HG02588 (cell line): ENCODE data around the gene AHCYL2.
A peak's percentile ranks its signal among the peaks of the same experiment; 100 is the strongest.
"Not testable (repeated sequence)": the region's sequence is repeated elsewhere in the genome, so short reads cannot be mapped to it uniquely, and the experiment has no call there.

ENCODE experiments used
- ATAC-seq: cut with Tn5 transposase; IDR thresholded peaks from one replicate; pipeline ENCODE4 v1.9.1; 2021; ENCODE audit warnings: mild to moderate bottlenecking, moderate library complexity; ENCODE audit not compliant: unreplicated experiment

AHCYL2 gene

DNA sequence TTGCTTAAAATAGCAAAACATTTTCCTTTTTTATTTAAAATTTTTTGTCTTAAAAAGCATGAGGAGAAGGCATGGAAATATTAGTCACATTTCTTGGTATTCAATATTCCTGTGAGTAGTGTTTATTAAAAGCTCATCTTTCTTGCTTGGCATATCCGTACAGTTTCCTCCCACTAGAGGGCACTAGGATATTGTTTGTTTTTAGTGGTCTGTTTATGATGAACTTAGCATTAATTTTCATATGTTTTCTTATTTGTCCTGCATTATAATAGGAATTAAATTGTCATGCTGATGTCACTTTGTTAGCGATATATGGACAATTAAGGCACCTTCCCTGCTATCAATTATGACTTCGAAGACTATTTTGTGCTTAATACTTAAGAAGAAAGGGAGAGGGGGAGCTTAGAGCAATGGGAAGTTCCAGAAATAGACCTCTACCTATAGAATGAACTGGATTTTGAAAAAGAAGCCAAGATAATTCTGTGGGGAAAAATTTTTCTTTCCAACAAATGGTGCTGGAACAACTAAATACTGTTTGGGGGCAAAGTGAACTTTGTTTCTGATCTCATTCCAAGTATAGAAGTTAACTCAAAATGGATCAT, 118.4 kb downstream of the AHCYL2 start:
- ATAC-seq = no peak

DNA sequence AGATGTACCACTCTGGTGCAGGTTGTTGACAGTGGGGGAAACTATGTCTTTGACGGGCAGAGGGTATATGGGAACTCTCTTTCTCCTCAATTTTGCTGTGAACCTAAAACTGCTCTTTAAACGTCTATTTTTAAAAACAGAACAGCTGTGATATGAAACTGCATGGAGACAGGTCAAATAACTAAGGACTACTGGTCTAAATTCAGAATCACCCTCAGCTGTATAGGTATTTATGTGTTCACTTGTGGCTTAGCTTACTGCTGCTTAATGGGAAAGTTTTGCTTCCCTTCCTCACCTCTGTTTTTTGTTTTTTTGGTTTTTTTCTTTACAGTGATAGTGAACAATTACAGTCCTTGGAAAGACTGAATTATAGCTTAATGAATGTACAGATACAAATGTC, 122.5 kb downstream of the AHCYL2 start:
- no peak for ATAC-seq

DNA sequence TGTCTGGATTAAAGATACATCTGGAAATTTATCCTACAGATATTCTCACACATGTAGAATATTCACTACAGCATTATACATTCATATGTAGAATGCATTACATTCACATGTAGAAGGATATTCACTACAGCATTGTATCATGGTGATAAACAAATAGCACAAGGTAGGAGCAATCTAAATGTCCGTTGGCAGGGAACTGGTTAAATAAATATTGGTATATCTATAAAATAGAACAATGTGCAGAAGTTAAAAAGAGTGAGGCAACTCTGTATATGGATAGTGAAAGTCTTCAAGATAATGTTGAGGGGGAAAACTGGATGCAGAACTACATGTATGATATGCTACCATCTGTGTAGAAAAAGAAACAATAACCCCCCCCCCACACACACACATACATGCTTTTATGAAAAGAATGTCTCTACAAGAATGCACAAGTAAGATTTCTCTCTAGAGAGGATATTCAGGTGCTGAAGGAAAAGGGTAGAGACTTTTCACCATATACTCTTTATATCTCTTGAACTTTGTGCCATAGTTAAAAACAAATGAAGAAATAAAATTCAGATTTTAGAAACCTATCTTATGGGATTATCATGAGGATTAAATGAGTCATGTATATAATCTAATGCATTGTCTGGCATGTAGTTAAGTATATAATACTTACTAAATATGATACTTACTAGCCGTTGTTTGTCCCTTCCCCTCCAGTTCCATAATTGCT, 123.4 kb downstream of the AHCYL2 start:
- ATAC-seq = no peak

DNA sequence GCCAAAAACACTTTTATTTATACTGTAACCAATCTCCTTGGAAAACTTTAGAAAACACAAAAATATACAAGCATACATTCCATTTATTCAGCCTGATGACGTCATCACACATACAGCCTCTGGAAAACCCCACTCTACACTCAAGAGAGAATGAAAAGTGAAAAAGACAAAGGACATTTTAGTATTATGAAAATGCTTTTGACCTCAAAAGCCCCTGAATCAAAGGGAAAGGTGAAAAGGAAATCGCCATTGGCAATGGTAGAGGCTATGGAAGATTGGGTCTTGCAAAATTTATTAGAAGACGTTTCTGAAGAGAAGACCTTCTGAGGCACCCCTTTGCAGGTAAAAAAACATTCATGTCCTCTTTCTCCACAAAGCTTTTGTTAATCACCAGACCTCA, 126.5 kb downstream of the AHCYL2 start:
- ATAC-seq = no peak

DNA sequence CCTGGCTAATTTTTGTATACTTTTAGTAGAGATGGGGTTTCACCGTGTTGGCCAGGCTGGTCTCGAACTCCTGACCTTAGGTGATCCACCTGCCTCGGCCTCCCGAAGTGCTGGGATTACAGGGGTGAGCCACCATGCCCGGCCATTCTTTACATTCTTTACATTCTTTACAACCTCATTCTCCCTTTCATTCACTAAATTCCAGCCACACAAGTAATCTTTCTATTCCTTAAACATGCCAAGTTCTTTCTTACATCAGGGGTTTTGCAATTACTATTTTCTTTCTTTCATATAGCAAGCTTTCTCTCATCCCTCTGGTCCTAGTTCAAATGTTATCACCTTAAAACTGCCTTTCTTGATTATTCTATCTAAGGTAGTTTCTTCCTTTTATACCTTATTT, 128.3 kb downstream of the AHCYL2 start:
- not testable (repeated sequence) for ATAC-seq

DNA sequence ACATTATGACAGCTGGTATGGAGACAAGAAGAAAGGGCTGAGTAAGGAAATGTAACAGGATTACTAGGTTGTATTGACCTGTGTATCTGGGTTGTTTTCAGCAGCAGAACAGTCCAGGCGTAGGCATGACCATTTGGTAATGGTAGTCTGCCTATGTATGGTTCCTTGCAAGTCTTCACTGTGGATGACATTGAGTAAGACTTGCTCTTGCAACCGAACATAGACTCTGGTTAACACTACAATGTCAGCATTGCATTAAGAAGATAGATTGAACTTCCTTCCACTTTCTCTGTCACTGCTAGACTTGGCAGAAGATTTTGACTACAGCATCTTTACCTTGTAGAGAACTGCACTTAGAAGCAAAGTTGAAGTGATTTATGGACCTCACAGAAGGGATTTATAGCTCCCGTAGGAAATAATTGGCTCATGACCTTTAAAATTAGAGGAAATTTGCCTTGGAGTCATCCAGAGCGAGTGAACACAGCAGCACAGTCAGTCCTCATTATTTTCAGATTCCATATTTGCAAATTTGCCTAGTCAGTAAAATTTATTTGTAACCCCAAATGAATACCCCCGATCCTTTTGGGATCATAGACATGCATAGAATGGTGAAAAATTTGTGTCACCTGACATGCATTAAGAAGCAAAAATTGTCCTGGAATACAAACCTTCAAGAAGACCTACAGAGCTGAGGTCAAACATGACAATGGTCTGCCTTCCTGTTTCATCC, 129.8 kb downstream of the AHCYL2 start:
- ATAC-seq = no peak

DNA sequence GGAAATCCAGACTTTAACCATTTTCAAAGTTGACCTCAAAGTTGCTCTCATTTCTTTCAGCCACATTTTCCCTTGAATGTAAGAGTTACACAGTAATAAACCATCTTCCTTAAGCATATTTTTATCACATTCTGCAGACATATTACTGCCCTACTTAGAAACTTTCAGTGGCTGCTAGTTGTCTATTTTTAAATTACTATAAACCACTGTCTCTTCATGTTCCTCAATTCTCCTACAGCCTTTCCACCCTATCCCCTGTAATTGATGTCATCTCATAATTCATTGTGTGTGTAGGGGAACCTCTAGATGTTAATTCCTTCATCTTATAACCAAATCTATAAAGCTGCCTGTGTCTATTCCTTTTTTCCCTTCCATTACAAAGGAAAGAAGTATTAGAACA, 131.3 kb downstream of the AHCYL2 start:
- no peak for ATAC-seq

DNA sequence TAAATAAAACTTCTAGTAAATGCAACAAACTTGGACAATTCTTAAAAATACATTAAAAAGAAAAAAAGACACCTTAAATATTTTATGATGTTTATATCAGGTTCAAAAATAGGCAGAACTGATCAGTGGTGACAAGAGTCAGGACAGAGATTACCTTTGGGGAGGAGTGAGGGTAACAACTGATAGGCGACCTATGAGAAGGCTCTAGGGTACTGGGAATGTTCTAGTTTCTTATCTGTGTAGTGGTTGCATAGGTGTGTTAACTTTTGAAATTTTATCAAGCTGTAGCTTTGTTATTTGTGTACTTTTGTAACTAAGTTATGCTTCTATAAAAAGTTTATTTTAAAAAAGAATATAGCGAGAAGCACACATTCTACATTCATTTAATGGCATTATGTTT, 134.3 kb downstream of the AHCYL2 start:
- ATAC-seq = no peak

DNA sequence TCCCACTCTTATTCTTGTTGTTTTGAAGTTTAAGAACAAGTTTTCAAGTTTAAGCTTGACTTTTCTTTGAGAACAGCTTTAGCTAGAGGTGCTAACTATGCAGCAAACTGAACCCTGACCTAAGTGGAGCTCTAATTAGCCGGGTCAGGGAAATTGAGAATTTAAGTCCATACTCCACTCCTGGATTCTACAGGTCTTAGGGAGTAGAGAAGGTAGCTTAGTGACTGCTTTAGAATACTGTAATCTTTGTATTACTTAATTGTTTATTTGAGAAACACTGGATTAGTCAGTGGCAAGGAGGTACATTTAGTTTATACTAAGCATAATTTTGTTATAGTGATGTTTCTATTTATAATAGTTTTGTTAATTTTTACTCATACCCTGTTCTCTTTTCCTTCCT, 134.8 kb downstream of the AHCYL2 start:
- no peak for ATAC-seq

DNA sequence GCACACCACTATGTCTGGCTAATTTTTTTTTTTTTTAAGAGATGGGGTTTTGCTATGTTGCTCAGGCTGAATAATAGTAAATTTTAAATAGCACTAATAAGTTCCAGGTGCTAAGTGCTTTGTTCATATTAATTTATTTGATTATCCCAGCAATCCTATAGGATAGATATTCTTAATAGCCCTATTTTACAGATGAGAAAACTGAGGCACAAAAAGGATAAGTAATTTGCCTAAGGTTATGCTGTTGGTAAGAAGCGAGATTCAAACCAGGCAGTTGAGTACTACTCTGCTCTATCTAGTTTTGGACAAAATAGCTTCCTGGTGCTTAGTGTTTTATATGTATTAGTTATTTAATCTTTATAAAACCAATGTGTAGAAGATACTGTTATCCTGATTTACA, 136.9 kb downstream of the AHCYL2 start:
- no peak for ATAC-seq

DNA sequence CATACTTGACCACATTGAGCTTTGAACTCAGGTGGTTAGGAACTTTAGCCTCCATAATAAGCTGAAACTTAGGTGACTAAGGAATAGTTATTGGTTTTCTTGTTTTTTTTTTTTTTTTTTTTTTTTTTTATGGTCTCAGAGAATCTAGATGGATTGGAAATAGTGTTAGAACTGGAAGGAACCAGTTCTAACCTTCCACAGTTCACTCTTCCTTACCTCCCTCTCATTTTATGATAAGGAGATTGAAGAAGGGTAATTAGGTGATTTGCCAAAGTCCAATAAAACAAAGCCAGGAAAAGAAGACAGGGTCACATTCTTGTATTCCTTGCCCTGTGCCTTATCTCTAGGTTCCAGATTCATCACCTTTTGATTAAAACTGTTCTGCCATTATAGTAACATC, 137.7 kb downstream of the AHCYL2 start:
- ATAC-seq = no peak

DNA sequence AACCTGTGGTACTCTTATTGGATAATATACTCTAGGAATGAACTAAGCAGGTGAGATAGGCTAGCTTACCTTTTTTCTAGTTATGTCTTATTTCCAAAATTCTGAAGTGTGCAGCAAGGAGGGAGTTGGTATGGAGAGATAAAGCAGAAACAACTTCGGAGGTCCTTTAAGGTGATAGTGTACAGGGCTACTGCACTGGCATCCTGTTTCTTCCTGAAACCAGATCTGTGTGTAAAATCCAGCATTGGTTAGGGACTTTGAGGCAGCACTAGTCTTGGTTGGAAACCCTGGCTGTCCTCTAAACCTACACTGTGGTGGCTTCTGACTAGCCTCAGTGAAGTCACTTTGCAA, 142.5 kb downstream of the AHCYL2 start:
- no peak for ATAC-seq

DNA sequence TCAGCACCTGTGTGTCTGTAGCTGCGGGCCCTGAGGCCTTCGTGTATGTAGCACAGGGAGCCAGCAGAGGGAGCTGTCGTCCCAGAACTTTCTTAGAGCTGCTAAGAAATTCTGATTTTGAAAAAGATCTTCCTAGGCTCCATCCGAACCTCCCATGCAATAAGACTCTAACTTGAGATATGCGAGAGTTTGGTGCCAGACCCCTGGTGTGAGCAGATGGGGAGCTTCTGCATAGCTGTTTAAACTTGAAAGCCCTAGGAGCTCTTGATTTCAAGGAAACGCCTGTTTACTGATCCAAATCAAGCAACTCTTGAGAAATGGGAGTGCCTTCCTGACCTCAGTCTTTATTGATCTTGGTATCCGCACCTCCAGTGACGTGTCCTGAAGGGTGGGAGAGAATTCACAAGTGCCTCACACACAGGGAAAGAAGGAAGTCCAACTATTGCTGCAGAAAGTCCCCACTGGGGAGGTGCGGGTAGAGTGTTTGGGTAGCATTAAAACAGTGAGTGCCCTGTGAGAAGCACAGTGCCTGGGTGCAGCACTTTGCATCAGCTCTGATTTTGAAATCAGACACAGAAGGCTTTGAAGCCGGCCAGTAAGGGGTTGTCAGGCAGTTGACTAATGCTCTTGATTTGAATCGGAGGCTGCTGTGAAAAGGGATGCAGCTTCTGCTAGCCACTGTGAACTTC, 143.0 kb downstream of the AHCYL2 start:
- ATAC-seq = peak; percentile 47

DNA sequence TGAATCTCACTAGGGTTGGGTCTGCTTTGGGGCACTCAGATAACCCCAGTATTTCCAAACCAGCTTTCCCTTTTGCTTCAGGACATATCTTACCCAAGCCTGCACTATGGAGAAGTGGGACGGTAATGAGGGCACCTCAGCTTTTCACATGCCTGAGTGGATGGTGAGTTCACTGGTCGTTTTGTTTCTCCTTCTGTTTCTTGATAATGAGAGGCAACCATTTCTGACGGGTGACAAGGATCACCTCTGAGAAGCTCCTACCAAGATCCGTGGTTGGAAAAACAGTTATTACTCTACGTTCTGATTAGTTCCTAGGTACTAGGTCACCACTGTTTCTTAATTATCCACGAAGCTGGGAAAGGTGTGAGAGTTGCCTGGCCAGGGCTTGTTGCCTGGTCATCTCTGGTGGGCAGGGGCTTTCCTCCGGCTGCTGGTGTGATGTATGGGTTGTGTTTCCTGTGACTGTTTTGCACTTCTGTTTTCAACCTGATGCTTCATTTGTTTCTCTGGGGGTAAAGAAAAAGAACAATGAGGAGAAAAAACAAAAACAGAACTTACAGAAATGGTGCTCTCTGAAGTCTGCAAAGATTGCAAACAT, 143.7 kb downstream of the AHCYL2 start:
- ATAC-seq = peak; percentile 51

DNA sequence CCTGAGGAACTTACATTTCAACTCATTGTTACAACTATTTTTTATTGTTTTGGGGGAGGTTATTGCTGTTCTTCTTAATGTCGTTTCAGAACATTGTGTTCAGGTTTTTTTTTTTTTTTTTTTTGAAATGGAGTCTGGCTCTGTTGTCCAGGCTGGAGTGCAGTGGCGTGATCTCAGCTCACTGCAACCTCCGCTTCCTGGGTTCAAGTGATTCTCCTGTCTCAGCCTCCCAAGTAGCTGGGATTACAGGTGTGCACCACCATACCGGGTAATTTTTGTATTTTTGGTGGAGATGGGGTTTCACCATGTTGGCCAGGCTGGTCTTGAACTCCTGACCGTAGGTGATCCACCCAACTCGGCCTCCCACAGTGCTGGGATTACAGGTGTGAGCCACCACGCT, 144.6 kb downstream of the AHCYL2 start:
- ATAC-seq = not testable (repeated sequence)

DNA sequence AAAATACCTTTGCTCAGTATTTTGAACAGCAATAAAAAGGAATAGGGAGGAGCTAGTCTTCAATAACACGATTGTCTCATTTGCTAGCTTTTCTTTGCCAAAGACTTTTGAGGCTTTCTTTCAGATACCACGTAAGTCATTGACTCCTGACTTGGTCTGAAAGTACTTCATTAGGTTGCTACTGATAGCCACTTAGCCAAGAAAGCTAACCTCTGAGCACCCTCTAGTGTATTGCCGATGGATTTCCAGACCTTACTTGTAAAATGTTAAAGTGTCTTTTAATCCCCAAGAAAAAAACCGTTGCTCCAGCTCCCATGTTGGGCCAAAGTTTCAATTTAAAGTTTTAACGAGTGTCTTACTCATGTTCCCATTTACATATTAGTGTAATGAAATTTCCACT, 146.0 kb downstream of the AHCYL2 start:
- ATAC-seq = no peak

DNA sequence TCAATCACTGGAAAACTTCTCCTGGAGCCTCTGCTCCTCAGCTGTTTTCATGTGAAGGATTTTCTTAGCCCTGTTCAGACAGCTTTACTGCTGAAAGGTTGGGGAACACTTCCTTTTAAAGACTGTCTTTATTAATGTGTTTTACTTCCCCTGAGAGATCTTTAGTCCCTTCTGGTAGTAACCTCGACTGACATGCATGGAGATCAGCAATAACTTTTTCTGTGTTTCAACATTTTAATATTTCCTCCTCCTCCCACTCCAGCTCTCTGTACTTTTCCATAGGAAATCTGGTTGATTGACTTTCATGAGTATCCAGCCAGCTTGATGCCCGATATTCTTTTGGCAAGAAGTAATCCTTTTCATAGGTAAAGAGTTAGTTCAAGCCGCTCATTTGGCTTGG, 146.7 kb downstream of the AHCYL2 start:
- ATAC-seq = no peak

DNA sequence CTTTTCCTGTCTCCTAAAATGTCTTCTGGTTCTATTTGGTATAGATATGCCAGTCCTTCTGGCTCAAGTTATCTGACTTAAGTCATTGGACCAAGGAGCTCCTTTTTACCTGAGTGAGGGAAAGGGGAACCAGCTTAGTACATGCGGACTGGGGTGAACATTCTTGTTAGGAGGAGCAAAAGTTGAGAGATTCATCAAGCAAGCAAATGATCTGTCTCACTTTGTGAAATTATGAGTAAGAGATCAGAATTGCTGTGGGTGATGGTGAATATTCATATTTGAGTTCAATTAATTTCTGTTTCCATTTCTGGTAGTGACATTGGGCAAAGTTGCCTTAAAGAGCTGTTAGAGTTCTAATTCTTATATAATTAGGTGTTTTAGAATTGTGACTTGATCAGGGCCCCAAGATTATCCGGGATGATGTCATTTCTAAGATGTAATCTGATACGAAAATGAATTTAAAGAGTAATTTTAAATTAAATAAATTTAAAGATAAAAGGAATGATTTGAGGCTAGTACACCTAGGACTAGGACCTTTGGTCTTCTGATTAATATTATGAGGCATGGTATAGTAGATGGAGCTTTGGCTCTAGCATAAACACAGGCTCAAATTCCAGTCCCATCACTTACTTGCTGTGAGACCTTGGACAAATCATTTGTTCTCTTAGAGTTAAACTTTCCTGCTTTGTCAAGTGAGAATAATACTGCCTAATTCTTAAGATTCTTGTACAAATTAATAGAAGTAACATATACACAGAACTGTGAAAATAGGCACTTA, 149.0 kb downstream of the AHCYL2 start:
- ATAC-seq = no peak

DNA sequence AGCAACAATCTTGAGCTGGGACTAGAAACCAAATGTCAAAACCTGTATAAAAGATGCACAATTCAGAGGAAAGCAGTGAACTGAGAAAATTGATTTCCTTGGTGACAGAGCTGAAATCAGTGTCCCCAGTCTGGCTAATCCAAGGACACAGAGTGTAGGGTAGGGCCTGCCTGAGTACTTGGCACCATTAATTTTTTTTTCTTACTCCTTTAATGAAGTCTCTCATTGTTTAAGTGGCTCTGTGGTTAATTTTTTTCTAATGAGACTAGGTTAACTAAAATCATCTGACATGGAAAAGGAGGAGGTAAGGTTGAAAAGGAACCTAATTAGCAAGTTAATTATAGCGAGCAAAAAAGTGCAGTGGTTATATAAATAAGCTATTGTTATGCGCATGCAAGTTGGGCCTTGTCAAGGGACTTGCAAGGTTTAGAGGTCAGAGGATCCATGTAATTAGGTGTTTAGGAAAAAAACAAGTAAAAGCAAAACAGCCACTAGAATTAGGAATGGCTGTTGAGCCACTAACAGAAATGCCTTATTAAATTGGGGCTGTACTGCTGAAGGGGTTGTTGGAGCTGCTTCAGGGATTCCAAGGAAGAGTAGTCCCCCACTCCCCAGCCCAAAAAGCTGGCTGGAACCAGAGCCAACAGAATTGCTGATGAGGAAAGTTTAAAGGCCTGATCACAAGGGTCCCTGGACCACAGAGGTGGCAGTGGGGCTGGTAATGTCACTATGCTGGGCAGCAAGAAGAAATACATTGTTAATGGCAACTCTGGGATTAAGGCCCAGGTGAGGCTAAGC, 150.5 kb downstream of the AHCYL2 start:
- no peak for ATAC-seq
